Activated naive CD8-positive, alpha-beta T cell (primary cell): ENCODE results near the gene SORCS2.
"Not testable (repeated sequence)": the region's sequence is repeated elsewhere in the genome, so short reads cannot be mapped to it uniquely, and the experiment has no call there.

Source experiments
- H3K27ac Mint-ChIP-seq: one replicate; pipeline ENCODE4 v1.8.0; 2021; ENCODE audit warnings: mixed read lengths
- H3K27me3 Mint-ChIP-seq: one replicate; pipeline ENCODE4 v1.8.0; 2021; ENCODE audit warnings: mixed read lengths
- H3K36me3 Mint-ChIP-seq: one replicate; pipeline ENCODE4 v1.8.0; 2021; ENCODE audit warnings: mixed read lengths
- H3K4me1 Mint-ChIP-seq: one replicate; pipeline ENCODE4 v1.8.0; 2021; ENCODE audit warnings: low read depth, mixed read lengths
- H3K4me3 Mint-ChIP-seq: one replicate; pipeline ENCODE4 v1.8.0; 2021; ENCODE audit warnings: mild to moderate bottlenecking, mixed read lengths
- H3K9me3 Mint-ChIP-seq: one replicate; pipeline ENCODE4 v1.8.0; 2021; ENCODE audit warnings: low read depth, mixed read lengths

Gene SORCS2

DNA sequence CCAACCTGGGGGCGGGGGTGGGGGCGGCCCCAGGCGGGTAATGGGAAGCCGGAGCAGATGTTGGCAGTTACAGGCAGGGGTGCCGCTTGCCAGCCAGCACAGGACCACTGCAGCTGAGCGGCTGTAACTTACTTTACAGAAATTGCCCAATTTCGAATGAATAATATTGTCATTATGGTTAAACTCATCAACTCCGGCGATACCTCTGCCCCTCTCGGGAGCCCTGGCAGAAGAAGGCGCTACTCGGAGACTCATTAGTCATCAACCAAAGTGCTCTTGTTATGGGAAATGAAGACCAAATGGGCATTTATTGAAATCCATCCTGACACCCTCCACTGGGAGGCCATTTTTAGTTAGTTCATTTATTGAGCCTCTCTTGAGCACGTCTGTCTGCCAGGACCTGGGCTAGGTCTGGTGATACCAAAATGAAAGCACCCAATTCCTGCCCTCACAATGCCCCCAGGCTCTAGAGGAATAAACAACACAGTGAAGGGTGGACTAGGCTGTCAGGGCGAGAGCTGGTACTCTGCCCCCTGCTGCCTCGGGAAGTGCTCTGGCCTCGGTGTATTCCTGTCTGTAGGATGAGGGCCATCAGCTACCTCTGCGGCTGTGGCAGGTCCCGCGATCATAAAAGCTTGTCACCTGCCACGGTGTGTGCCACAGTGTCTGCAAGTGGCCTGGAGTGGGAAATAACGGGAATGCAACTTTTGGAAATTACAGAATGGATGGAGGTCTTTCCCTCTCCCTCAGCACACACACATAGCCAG is 401.5 kb downstream of the SORCS2 start:
- Mint-ChIP-seq H3K27me3 (peaks cover 11% of the 10 kb centered on the region), H3K9me3 (no peaks in the 10 kb centered on the region), H3K36me3 (no peaks in the 10 kb centered on the region), H3K27ac (no peak overlapping the region), H3K4me1 (no peaks in the 10 kb centered on the region), H3K4me3 (no peak overlapping the region)

GRCh38 chr4:7595934-7596461 is 403.7 kb downstream of the SORCS2 start:
- Mint-ChIP-seq H3K4me1 (no peaks in the 10 kb centered on the region), H3K36me3 (no peaks in the 10 kb centered on the region), H3K27ac (no peak overlapping the region), H3K27me3 (peaks cover 7% of the 10 kb centered on the region), H3K4me3 (no peak overlapping the region), H3K9me3 (no peaks in the 10 kb centered on the region)

DNA sequence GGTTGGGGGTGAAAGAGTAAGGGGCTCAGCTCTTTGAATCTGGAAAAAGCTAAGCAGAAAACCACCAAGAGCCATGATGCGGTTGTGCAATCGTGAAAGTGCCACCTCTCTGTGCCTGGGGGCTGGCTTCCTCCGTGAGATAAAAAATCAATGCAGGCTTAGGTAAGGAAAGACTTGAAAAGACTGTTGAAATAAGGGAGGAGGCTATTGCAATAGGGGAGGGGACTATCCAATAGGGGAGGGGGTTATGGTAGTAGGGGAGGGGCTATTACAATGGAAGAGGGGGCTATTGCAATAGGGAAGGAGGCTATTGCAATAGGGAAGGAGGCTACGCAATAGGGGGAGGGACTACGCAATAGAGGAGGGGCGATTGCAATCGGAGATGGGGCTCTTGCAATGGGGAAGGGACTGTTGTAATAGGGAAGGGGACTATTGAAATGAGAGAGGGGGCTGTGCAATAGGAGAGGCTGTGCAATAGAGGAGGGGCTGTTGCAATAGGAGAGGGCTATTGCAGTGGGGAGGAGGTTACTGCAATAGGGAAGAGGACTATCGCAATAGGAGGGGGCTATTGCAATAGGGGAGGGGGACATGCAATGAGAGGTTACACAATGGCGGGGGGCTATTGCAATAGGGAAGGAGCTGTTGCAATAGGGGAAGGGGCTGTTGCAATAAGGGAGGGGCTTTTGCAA is 404.7 kb downstream of the SORCS2 start:
- Mint-ChIP-seq H3K9me3 (no peaks in the 10 kb centered on the region), H3K4me1 (no peaks in the 10 kb centered on the region), H3K27me3 (peaks cover 7% of the 10 kb centered on the region), H3K36me3 (no peaks in the 10 kb centered on the region), H3K4me3 (no peak overlapping the region), H3K27ac (no peak overlapping the region)

DNA sequence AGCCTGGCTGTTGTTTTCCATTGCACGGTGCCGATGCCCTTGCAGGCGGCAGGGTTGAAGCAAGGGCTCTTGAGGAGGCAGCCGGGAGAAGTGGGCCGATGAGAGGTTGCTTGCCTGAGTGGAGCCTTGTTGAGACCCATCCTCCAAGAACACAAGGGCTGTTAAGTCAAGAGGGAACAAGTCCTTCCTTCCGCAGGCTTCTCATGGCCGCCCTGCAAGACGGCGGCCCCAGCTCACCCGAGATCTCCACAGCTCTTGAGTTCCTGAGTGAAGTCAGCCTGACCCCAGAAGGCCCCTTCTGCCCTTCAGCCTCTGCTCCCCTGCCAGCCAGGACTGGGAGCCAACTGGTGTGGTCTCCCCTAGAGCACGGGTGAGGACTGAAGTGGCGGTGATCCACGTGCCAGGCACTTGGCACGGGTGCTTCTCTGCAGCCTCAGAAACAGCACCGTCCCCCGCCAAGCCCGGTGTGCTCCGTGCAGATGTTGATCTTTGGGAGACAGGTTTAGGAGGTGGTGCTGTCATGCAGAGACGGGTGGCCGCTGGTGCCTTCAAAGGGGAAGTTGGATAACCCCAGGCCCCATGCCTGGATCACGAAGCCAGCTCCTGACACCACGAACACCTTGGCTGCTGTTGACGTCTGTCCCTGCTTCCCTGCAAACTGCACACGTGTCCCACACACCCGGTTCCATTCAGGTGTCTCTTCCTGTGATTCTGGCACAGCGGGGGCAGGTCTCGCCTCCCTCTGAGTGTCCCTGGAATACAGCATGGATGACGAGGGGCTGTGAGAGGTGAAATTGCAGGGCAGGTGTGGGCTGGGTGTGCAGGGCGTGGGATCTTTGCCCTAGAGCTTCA is 406.8 kb downstream of the SORCS2 start:
- no peaks in the 10 kb centered on the region for H3K36me3 Mint-ChIP-seq
- no peak overlapping the region for H3K27ac Mint-ChIP-seq
- no peaks in the 10 kb centered on the region for H3K9me3 Mint-ChIP-seq
- no peaks in the 10 kb centered on the region for H3K4me1 Mint-ChIP-seq
- no peak overlapping the region for H3K4me3 Mint-ChIP-seq
- peaks cover 7% of the 10 kb centered on the region for H3K27me3 Mint-ChIP-seq

DNA sequence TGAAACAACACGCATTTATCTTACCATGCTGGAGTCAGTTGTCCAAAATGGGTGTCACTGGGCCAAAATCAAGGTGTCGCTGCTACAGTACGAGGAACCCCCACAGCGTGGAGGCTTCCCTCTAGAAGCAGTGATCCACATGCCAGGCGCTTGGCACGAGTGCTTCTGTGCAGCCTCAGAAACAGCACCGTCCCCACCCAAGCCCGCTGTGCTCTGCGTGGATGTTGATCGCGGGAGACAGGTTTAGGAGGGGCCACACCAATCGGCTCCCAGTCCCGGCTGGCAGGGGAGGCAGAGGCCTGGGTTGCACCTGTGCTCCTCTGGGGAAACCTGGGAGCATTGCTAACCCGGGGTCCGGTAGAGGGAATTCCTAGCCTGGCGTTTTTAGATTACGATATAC is 407.9 kb downstream of the SORCS2 start:
- Mint-ChIP-seq H3K27me3 (peaks cover 7% of the 10 kb centered on the region), H3K4me1 (no peaks in the 10 kb centered on the region), H3K9me3 (no peaks in the 10 kb centered on the region)

GRCh38 chr4:7602166-7602565 is 409.8 kb downstream of the SORCS2 start:
- not testable (repeated sequence) for H3K4me1 Mint-ChIP-seq, H3K4me3 Mint-ChIP-seq, H3K27me3 Mint-ChIP-seq, H3K9me3 Mint-ChIP-seq, H3K27ac Mint-ChIP-seq, H3K36me3 Mint-ChIP-seq

More for the DNA sequence above, 407.9 kb downstream of the SORCS2 start:
- H3K27ac Mint-ChIP-seq: no peak overlapping the region
- no peaks in the 10 kb centered on the region for H3K36me3 Mint-ChIP-seq
- H3K4me3 Mint-ChIP-seq: no peak overlapping the region

DNA sequence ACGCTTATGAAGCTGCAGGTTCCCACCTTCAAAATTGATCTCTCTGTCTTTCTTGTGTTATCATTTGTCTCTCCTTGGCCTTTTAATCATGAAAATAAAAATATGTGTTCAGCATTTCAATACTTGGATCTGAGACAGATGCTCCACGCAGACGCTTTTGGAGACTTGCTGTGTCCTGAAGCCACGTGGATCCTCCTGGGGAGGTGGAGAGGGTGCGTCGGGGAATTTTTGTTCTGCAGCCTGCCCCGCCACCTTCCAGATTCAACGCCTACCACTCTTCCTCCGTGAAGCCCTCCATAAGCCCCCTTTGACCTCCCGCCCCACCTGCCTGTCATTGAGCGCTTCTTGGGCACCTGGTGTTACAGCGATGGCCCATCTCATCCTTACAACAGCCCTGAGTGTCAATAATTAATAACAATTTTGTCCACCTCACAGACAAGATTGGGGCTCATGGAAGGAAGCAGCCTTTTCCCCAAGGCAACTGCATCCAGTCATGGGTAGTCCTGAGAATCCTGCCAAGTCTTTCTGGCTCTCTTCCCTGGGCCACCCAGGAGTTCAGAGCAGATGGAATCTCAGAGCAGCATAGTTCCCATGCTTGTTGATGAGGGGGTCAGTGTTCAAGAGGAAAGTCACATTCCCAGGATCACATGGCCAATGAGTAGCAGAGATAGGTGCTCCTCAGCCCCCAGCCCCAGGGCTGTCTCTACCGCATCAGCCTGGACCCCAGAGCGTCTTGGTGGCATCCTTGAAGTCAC is 415.0 kb downstream of the SORCS2 start:
- Mint-ChIP-seq H3K4me3 (no peak overlapping the region), H3K27ac (no peak overlapping the region), H3K9me3 (no peaks in the 10 kb centered on the region), H3K36me3 (no peaks in the 10 kb centered on the region), H3K4me1 (no peaks in the 10 kb centered on the region), H3K27me3 (peaks cover 3% of the 10 kb centered on the region)

- Mint-ChIP-seq H3K9me3 (no peaks in the 10 kb centered on the region), H3K36me3 (no peaks in the 10 kb centered on the region), H3K27me3 (peaks cover 3% of the 10 kb centered on the region), H3K4me3 (no peak overlapping the region), H3K4me1 (no peaks in the 10 kb centered on the region), H3K27ac (no peak overlapping the region)
These were observed 415.7 kb downstream of the SORCS2 start for GRCh38 chr4:7608046-7608445.

GRCh38 chr4:7609316-7609715 is 417.0 kb downstream of the SORCS2 start:
- Mint-ChIP-seq H3K27me3 (peaks cover 3% of the 10 kb centered on the region), H3K36me3 (no peaks in the 10 kb centered on the region), H3K4me1 (no peaks in the 10 kb centered on the region), H3K4me3 (no peak overlapping the region), H3K27ac (no peak overlapping the region), H3K9me3 (no peaks in the 10 kb centered on the region)

GRCh38 chr4:7610022-7610670 is 417.8 kb downstream of the SORCS2 start:
- peaks cover 3% of the 10 kb centered on the region for H3K27me3 Mint-ChIP-seq
- H3K36me3 Mint-ChIP-seq: no peaks in the 10 kb centered on the region
- H3K4me3 Mint-ChIP-seq: no peak overlapping the region
- H3K4me1 Mint-ChIP-seq: no peaks in the 10 kb centered on the region
- H3K9me3 Mint-ChIP-seq: no peaks in the 10 kb centered on the region
- no peak overlapping the region for H3K27ac Mint-ChIP-seq

DNA sequence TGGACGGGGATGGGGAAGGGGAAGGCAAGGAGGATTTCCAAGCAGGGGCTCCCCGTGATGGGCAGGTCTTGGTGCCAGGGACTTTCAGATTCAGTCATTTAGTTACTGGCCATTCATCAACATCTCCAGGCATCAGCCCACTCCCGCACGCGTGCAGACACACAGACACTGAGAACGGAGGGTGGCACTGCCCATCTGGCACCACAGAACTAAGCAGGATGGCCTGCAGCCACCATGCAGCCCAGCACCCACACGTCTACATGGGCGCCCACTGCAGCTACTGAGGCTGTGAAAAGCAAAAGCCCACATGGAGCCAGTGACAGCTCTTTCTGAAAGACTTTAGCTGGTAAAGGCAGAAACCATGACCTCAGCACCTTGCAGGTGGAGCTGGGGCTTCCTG is 418.5 kb downstream of the SORCS2 start:
- Mint-ChIP-seq H3K4me1 (no peaks in the 10 kb centered on the region), H3K9me3 (no peaks in the 10 kb centered on the region), H3K36me3 (no peaks in the 10 kb centered on the region), H3K27me3 (peaks cover 3% of the 10 kb centered on the region), H3K27ac (no peak overlapping the region), H3K4me3 (no peak overlapping the region)

- Mint-ChIP-seq H3K4me1 (no peaks in the 10 kb centered on the region), H3K36me3 (no peaks in the 10 kb centered on the region), H3K27ac (no peak overlapping the region), H3K4me3 (no peak overlapping the region), H3K27me3 (peaks cover 3% of the 10 kb centered on the region), H3K9me3 (no peaks in the 10 kb centered on the region)
These were observed 420.1 kb downstream of the SORCS2 start for GRCh38 chr4:7612311-7612897.

GRCh38 chr4:7614350-7614949 is 422.1 kb downstream of the SORCS2 start:
- no peak overlapping the region for H3K4me3 Mint-ChIP-seq
- H3K9me3 Mint-ChIP-seq: no peaks in the 10 kb centered on the region
- no peaks in the 10 kb centered on the region for H3K4me1 Mint-ChIP-seq
- H3K27ac Mint-ChIP-seq: no peak overlapping the region
- peaks cover 2% of the 10 kb centered on the region for H3K27me3 Mint-ChIP-seq
- H3K36me3 Mint-ChIP-seq: no peaks in the 10 kb centered on the region
